Neuronal stem cell (in vitro differentiated cells): ENCODE measurements around the gene YIF1A.

Experiments used
- DNase-seq: peaks from one replicate; pipeline ENCODE4 v3.0.0-alpha.2; 2013; ENCODE audit warnings: low spot score
- H2AFZ ChIP-seq: one replicate; pipeline ENCODE4 v1.6.1; 2013; ENCODE audit warnings: mild to moderate bottlenecking, low read length, inconsistent platforms
- H2AK5ac ChIP-seq: 2 replicates; pipeline ENCODE4 v1.6.1; 2013; ENCODE audit warnings: low read depth, mild to moderate bottlenecking, inconsistent platforms, low read length, moderate library complexity, mixed read lengths
- H2BK120ac ChIP-seq: 2 replicates; pipeline ENCODE4 v1.6.1; 2013; ENCODE audit warnings: low read depth, mild to moderate bottlenecking, inconsistent platforms, low read length, moderate library complexity, mixed read lengths
- H2BK12ac ChIP-seq: one replicate; pipeline ENCODE4 v1.6.1; 2013; ENCODE audit warnings: low read length, inconsistent platforms
- H2BK15ac ChIP-seq: 2 replicates; pipeline ENCODE4 v1.6.1; 2013; ENCODE audit warnings: mild to moderate bottlenecking, low read length, inconsistent platforms, mixed read lengths
- H2BK5ac ChIP-seq: one replicate; pipeline ENCODE4 v1.6.1; 2013; ENCODE audit warnings: inconsistent platforms, mild to moderate bottlenecking, low read length, moderate library complexity
- H3K14ac ChIP-seq: one replicate; pipeline ENCODE4 v1.6.1; 2013; ENCODE audit warnings: low read length, inconsistent platforms
- H3K18ac ChIP-seq: 2 replicates; pipeline ENCODE4 v1.6.1; 2013; ENCODE audit warnings: low read length, inconsistent platforms
- H3K23ac ChIP-seq: 2 replicates; pipeline ENCODE4 v1.6.1; 2013; ENCODE audit warnings: low read depth, mild to moderate bottlenecking, mixed read lengths, low read length, inconsistent platforms; ENCODE audit not compliant: poor library complexity
- H3K27ac ChIP-seq: replicated peaks from 3 replicates; pipeline ENCODE4 v1.5.1; 2013; ENCODE audit warnings: low read length, inconsistent platforms
- H3K27me3 ChIP-seq, 3 experiments: 2 replicates each; pipeline ENCODE4 v1.6.1; 2013; ENCODE audit warnings: low read length in 3 of 3, mild to moderate bottlenecking in 2 of 3, inconsistent platforms in 1 of 3, low read depth in 1 of 3, mixed read lengths in 1 of 3, moderate library complexity in 1 of 3; ENCODE audit not compliant: control insufficient read depth in 3 of 3, insufficient read depth in 3 of 3
- H3K36me3 ChIP-seq, 2 donors: replicated peaks in 1 of 2; 2 replicates each; pipeline ENCODE4 v1.6.1; 2013; ENCODE audit warnings: low read length in 2 of 2; ENCODE audit not compliant: control insufficient read depth in 2 of 2, insufficient read depth in 2 of 2
- H3K4ac ChIP-seq: 2 replicates; pipeline ENCODE4 v1.6.1; 2013; ENCODE audit warnings: inconsistent platforms, mild to moderate bottlenecking, low read length, moderate library complexity
- H3K4me1 ChIP-seq, 2 donors: 1 replicate in 1 of 2; 2 replicates in 1 of 2; pipeline ENCODE4 v1.6.1; 2013; ENCODE audit warnings: low read length in 2 of 2, low read depth in 1 of 2; ENCODE audit not compliant: control insufficient read depth in 2 of 2, insufficient read depth in 1 of 2
- H3K4me2 ChIP-seq: one replicate; pipeline ENCODE4 v1.6.1; 2013; ENCODE audit warnings: mild to moderate bottlenecking, low read length, inconsistent platforms; ENCODE audit not compliant: insufficient read depth, poor library complexity, severe bottlenecking
- H3K4me3 ChIP-seq, 2 donors: 2 replicates each; pipeline ENCODE4 v1.5.1; 2013; ENCODE audit warnings: low read length in 2 of 2, mild to moderate bottlenecking in 2 of 2, inconsistent platforms in 1 of 2, moderate library complexity in 1 of 2
- H3K79me1 ChIP-seq: one replicate; pipeline ENCODE4 v1.6.1; 2013; ENCODE audit warnings: low read depth, mild to moderate bottlenecking, inconsistent platforms, low read length, moderate library complexity
- H3K9ac ChIP-seq: one replicate; pipeline ENCODE4 v1.6.1; 2013; ENCODE audit warnings: mild to moderate bottlenecking, low read depth, low read length, inconsistent platforms; ENCODE audit not compliant: poor library complexity
- H3K9me3 ChIP-seq, 2 donors: replicated peaks in 1 of 2; 2 replicates each; pipeline versions ENCODE3 to v1.6.1; 2013; ENCODE audit warnings: low read length in 2 of 2, mild to moderate bottlenecking in 2 of 2, inconsistent platforms in 1 of 2, low read depth in 1 of 2, mixed read lengths in 1 of 2, moderate library complexity in 1 of 2; ENCODE audit not compliant: control insufficient read depth in 2 of 2, insufficient read depth in 1 of 2
- H4K8ac ChIP-seq: one replicate; pipeline ENCODE4 v1.6.1; 2013; ENCODE audit warnings: low read depth, mild to moderate bottlenecking, inconsistent platforms, low read length, moderate library complexity
- H4K91ac ChIP-seq: one replicate; pipeline ENCODE4 v1.6.1; 2013; ENCODE audit warnings: low read length, low read depth, mild to moderate bottlenecking, inconsistent platforms; ENCODE audit not compliant: poor library complexity
- WGBS, 2 donors: extraction: QIAGEN DNeasy Blood & Tissue Kit; methylation state at CpG; one replicate each; pipeline ENCODE4 v1.1.7; 2013; ENCODE audit warnings: missing lambda C conversion rate in 2 of 2, mixed read lengths in 1 of 2; ENCODE audit not compliant: insufficient read length in 2 of 2, insufficient replicate concordance in 1 of 2; ENCODE audit errors: extremely low coverage in 2 of 2; 5-methylcytosine and 5-hydroxymethylcytosine counted together

The YIF1A gene

DNA sequence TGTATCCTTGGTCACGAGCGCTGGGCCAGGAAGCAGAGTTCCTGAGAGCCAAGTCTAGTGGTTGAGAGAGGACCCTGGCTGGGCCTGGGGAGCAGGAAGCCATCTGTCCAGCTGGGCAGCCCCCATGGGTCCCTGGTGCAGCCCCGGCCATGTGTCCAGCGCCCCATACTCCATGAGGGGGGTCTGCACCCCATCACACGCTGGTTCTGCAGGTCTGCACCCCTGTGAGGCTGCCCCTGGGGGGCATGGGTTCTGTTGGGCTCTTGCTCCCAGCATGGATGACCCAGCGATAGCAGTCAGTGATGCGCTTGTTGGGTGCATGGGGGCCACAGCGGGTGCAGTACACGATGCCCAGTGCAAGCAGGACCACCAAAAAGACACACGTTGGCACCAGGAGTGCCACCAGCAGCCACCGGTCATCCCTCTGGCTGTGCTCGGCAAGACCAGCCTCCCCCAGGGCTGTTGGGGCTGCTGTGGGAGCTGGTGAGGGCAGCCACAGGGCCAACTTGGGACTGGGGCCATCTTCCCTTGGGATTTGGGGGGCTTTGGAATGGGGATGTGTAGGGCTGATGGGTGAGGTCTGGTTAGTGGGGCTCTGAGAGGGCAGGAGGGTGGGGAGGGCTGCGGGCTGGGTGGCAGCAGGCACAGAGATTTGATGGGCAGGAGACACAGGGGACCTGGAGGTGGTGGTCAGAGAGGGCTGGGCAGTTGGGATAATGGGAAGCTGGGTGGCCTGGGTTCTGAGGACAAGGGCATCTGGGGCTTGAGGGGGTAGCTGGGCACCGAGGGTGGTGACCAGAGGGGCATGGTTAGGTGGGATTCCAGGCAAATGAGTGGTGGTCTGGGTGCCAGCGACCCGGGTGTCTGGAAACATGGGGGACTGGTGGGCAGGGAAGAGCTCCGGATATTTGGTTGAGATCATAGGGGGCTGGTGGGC, 25.9 kb upstream of the YIF1A start:
- WGBS, 2 donors, result no CpG with 5 or more reads among the region's 17 CpGs
- H4K91ac ChIP-seq, result peak overlapping the region; percentile 80
- peak overlapping the region; percentile 38 for H3K18ac ChIP-seq
- H3K4me3 ChIP-seq, result no peak overlapping the region
- no peak overlapping the region for H4K8ac ChIP-seq
- no peak overlapping the region for H3K27ac ChIP-seq
- H3K79me1 ChIP-seq, result no peaks in the 10 kb centered on the region
- H2BK120ac ChIP-seq, result peak overlapping the region; percentile 68
- peak overlapping the region; percentile 98 for H2AK5ac ChIP-seq
- H3K4ac ChIP-seq, result peak overlapping the region; percentile 60
- H2AFZ ChIP-seq, result no peak overlapping the region
- H2BK12ac ChIP-seq, result peak overlapping the region; percentile 89
- H2BK5ac ChIP-seq, result peak overlapping the region; percentile 59
- peak overlapping the region; percentile 88 for H2BK15ac ChIP-seq
- H3K9ac ChIP-seq, result peak overlapping the region; percentile 45
- H3K4me2 ChIP-seq, result no peak overlapping the region
- no peak overlapping the region for H3K23ac ChIP-seq
- H3K36me3 ChIP-seq, result no peaks in the 10 kb centered on the region
- DNase-seq, result no peak
- peaks cover 0 to 2% (median 0%) of the 10 kb centered on the region in 3 experiments for H3K27me3 ChIP-seq
- H3K9me3 ChIP-seq, result no peaks in the 10 kb centered on the region
- H3K4me1 ChIP-seq, result peaks cover 22 to 30% of the 10 kb centered on the region in 2 donors
- H3K14ac ChIP-seq, result no peak overlapping the region

DNA sequence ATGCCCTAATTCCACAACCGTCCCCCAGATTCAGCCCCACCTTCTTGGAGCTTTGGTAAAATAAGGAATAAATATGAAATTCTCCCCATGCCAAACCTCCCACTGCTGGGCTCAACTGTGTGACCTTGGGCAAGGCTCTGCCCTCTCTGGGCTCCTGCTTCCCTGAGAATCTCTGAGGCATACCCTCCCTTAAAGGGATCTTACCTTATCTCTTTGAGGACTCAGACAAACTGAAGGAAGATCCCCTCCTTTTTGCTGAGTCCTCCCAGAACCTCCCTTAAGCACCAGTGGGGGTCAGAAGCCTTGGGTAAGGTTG, 25.2 kb upstream of the YIF1A start:
- Histone ChIP-seq H3K4me1 (peaks cover 22 to 30% of the 10 kb centered on the region in 2 donors), H3K18ac (peak overlapping the region; percentile 97), H2BK12ac (no peak overlapping the region), H2AK5ac (peak overlapping the region; percentile 98), H3K4me2 (no peak overlapping the region), H2AFZ (no peak overlapping the region), H3K4ac (no peak overlapping the region), H4K8ac (no peak overlapping the region), H2BK120ac (peak overlapping the region; percentile 93), H3K9ac (no peak overlapping the region), H2BK15ac (peak overlapping the region; percentile 96), H3K9me3 (no peaks in the 10 kb centered on the region), H3K23ac (no peak overlapping the region), H3K79me1 (no peaks in the 10 kb centered on the region), H3K27ac (no peak overlapping the region), H3K27me3 (peaks cover 0 to 2% (median 0%) of the 10 kb centered on the region in 3 experiments), H4K91ac (no peak overlapping the region), H3K36me3 (no peaks in the 10 kb centered on the region), H2BK5ac (peak overlapping the region; percentile 59), H3K4me3 (no peak overlapping the region), H3K14ac (no peak overlapping the region)
- no CpG with 5 or more reads among the region's 1 CpG for WGBS, 2 donors
- no peak for DNase-seq

DNA sequence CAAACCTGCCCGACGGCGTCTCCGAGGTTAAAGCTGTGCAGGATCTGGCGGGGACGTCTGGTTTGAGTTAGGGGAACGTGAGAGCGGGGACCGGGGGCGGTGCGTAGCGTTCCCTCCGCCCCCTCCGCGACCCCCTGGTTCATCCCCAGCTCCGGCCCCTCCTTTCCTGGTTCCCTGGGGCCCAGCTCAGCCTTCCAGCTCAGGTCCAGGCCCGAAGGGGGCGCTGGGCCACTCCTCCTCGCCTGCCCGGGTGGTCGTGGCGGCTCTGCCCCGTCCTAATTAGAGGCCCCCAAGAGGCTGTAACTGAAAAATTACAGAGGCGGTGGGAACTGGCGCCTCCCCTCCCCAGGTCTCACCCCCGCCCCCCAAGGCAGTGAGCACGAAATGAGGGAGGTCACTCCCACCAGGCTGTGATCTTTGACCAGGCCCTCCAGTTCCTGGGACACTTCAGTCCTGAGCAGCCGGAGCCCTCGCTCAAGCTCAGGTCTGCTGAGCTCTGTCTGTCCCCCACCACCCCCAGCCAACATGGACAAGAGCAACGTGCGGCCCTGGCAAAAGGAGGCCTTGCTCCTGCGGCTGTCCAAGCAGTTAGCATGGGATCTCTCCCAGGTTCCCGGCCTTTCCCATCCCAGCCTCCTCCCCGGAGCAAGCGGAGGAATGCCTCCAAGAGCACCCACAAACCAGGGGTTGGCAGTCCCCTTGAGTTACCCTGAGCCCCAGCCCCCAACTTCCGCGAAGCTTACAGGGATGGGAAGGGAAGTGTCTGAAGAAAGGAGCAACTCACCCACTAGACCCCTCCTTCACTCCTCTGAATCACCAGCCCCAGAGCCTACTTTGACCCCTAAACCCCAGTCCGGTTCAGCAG, 24.6 kb upstream of the YIF1A start:
- peak; percentile 51 for DNase-seq

More for the DNA sequence above, 24.6 kb upstream of the YIF1A start:
- H3K4ac ChIP-seq, result peak overlapping the region; percentile 86
- H3K9ac ChIP-seq, result peak overlapping the region; percentile 79
- peak overlapping the region; percentile 94 for H2AK5ac ChIP-seq
- no peak overlapping the region for H4K91ac ChIP-seq
- no peaks in the 10 kb centered on the region for H3K36me3 ChIP-seq
- peaks cover 22 to 28% of the 10 kb centered on the region in 2 donors for H3K4me1 ChIP-seq
- H2BK15ac ChIP-seq, result peak overlapping the region; percentile 96
- H4K8ac ChIP-seq, result peak overlapping the region; percentile 70
- peak overlapping the region; percentile 81 for H2AFZ ChIP-seq
- H2BK120ac ChIP-seq, result peak overlapping the region; percentile 93
- no peak overlapping the region for H3K14ac ChIP-seq
- peaks cover 0 to 2% (median 0%) of the 10 kb centered on the region in 3 experiments for H3K27me3 ChIP-seq
- H3K9me3 ChIP-seq, result no peaks in the 10 kb centered on the region
- no peaks in the 10 kb centered on the region for H3K79me1 ChIP-seq
- H3K4me3 ChIP-seq, result peak overlapping the region; percentile 38 to 55
- H3K27ac ChIP-seq, result peak overlapping the region; percentile 93
- peak overlapping the region; percentile 43 for H3K4me2 ChIP-seq
- peak overlapping the region; percentile 45 for H3K23ac ChIP-seq
- H2BK5ac ChIP-seq, result no peak overlapping the region
- WGBS, 2 donors, result no CpG with 5 or more reads among the region's 38 CpGs
- peak overlapping the region; percentile 97 for H3K18ac ChIP-seq
- H2BK12ac ChIP-seq, result peak overlapping the region; percentile 86
